Caki2 (cell line): ENCODE data around the gene SSPN. TPM values are rescaled to one million over a fixed set of nuclear protein-coding genes. Genes with fewer than 3 reads are reported as not detected.
A peak's percentile ranks its signal among the peaks of the same experiment; 100 is the strongest.

Source experiments
- DNase-seq: peaks from one replicate; pipeline ENCODE4 v3.0.0-alpha.2; 2015; ENCODE audit warnings: low read depth
- in situ Hi-C: cut with HindIII; loops from 2 replicates; pipeline ENCODE4 v1.10.0; 2016; ENCODE audit warnings: low sequenced_read_pairs, low pct_unique_long_range_greater_than_20kb, mixed read lengths
- total RNA-seq: library from RNA; depleted of rRNA; stranded (reverse); fragments of >200 nt; shearing (Covaris generic); gene quantifications from 2 replicates; pipeline ENCODE4 v1.2.3, GENCODE V29; 2014; ENCODE audit warnings: low replicate concordance

Gene SSPN
- total RNA-seq, 1 experiment from 2014 or later: 3.9 TPM

DNA sequence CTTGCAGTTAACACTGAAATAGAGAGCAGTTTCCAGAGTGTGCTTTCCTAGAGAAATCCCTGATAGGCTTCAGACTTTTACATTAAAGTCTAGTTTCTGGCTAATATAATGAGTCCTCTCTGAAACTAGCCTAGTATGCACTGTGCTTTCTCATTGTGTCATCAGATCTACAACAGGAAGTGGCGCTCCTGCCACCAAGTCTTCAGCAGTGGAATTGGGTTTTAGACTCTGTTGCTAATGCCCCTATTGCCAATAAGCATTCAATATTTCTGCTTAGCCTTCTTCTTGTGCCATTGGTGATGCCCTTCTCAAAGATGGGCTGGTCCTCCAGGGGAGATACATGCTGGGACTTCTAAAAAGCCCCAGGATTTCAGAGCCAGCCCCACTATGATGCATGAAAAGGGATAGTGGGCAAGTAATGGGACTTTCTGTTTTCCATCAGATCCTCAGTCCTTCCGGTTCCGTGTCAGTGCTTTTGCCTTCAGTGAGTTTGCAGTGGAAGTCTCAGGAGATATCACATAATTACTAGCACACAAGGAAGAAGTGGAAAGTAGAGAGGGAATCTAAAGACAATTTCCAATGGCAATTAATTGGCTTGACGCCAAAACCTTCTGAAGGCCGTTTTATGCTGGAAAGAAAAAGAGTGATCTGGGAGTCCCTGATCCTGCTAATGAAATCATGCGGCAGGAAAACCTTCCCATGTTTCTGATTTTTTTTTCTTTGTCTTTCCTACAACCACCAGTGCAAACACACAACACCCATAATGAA lies 50.0 kb downstream of the SSPN start:
- no peak for DNase-seq
- in situ Hi-C loops: no loop called here

DNA sequence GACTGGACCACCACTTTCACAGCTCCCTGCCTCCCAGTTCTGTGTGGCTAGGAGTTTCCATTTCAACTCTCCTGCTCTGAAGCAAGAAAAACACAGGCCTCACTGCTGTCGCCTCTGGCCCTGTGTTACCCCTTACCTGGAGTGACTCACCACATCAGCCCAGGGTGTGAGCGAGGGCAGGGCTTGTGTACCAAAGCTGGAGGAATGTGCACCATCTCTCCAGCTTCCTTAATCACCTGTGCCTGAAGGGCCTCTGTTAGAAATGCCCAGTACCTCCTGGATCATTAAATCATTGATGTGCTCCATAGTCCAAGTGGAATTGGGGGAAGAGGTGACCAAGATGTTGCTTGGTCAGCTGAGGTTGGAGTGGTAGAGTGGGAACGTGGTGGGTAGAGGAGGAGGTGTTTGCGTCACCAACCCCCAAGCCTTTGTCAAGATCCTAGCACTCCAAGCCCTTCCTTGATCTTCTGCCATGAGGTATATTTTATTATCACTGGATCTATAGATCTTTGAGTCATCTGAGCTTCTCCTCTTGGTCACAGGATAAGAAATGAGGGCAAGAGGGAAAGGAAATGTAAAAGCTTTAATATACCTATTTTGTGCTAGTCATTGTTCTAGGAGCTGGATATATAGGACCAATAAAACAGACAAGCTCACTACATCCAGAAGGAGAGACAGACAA lies 51.3 kb downstream of the SSPN start:
- in situ Hi-C loops: no loop called here
- no peak for DNase-seq

DNA sequence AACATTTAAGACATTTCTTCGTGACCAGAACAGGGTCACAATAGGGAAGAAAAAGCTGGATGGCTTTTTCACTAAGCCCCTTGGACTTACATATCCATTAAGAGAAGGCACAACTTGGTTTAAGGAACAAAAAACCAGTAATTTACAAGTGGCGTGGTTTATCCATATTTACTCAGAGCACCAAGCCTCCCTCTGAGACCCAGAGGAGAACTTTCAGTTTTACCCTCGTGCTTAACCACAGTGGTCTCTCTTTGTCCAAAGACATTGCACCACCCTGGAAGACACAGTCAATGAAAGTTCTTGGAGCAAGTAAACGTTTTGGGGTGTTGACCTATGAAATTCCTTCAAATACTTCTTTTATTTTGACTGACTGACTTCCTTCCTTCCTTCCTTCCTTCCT lies 52.5 kb downstream of the SSPN start:
- no peak for DNase-seq
- in situ Hi-C loops: no loop called here

DNA sequence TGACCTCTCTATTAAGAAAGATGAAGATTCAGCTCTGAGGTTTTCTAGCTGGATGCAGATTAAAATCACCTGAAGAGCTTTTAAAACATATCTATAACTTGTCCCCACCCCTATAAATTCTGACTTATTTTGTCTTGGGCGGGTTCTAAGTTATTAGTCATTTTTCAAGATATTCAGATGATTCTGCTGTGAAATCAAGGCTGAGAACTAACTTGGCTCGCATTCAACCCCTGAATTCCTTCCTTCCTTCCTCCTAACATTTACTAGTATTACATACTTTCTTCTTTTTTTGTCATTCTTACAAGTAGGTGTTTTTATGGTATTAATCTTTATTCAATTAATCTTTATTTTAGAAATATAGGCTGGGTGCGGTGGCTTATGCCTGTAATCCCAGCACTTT lies 55.4 kb downstream of the SSPN start:
- in situ Hi-C loops: no loop called here
- no peak for DNase-seq

DNA sequence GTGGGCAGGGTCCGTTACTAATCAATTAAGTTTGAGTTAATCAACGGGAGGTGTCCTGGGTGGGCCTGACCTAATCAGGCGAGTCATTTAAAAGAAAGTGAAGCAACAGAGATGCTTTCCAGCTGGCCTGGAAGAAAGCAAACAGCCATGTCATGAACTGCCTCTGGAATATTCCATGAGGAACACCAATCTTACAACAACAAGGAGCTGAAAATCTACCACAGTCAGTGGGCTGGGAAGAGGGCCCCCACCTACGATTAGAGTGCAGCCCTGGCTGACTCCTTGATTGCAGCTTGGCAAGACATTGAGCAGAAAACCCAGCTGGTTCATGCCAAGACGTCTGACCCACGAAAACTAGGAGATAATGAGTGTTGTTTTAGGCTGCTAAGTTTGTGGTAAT lies 56.2 kb downstream of the SSPN start:
- in situ Hi-C loops: no loop called here
- DNase-seq: no peak

DNA sequence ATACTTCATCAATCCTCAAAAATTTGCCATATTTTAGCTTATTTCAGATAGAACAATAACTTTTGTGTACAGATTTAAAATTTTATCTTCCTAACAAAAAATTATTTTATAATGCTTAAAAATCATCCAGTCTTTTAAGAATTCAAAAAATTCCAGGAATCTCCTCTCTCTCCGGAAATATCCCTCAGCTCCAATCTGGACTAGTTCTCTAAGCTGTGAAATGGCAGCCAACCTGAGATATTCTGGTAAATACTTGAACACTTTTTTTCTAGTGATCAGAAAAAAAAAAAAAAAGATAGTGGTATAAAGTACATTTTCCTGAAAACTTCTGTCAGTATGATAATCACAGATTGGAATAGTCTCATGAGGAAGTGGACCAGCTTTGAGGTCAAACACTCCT lies 57.6 kb downstream of the SSPN start:
- in situ Hi-C loops: no loop called here
- no peak for DNase-seq

DNA sequence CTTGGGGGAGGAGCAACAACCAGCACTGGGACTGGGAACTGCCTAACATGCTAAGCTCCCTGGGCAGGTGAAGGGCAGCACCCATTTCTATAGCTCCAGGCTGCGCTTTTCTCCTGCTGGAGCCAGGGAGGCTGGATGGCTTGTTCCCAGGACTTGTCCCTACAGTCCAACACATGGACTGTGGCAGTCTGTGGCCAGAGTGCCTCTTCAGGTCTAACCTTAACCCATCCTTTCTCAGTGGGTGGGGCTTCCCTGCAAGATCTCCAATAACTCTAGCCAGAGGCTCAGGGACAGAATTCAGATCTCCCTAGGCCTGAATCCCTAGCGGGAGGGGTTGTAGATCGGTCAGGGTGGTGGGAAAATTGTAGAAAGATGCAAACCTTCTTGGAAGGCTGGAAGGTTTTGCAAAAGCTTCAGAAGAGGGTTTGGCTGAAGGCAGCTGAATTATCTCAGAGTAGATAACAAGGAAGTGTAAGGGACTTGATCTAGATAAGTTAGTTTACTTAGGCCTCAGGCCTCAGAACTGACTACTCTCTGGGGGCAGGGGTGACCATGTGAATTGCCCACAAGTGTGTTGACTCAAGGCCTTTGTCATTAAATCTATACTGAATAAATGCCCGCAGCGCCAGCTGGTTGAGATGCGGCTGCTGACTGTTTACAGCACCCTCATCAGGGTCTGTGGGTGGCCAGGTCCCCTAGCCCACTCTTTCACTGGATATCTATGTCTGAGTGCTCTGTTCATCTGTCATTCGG lies 60.7 kb downstream of the SSPN start:
- in situ Hi-C loops: no loop called here
- DNase-seq: no peak

DNA sequence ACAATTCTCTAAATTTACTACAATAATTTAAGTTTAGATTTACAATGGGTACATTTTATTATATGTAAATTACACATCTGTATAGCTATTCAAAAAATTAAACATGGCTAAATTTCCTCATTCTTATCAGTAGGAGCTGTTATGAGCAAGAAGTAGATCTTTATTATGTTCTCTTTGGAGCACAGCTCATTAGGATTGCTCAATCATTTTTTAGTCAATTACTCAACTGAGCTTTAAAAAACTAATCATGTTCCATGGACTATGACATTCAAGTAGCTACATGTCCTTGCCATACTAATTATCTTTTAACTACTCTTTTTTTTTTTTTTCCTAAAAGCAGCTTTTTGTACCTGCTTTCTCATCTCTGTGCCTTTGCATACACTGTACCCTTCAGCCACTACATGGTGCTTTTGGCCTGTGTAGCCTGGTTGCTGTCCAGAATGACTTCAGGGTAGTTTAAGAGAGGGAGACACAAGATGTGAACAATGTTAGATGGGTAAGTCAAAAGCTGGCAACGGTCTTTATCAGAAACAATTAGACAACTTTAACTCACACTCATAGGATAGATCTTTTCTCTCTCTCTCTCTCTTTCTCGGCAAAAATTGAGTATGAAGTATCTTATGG lies 69.0 kb downstream of the SSPN start:
- in situ Hi-C loops: no loop called here
- no peak for DNase-seq

DNA sequence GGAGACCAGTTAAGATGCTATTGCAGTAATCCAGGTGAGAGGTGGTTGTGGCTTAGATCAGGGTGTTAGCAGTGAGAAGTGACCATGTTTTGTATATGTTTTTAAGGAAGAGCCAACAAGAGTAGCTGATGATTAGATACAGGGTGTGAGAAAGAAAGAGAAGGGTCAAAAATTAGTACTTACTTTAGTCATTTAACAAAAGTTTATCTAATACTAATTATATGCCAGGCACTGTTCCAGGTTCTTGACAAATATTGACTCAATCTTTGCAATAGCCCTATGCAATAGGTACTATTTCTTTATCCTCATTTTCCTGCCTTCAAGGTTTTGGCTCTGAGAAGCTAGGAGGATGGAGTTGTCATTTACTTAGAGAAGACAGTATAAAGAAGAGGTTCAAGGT lies 70.2 kb downstream of the SSPN start:
- in situ Hi-C loops: no loop called here
- no peak for DNase-seq

DNA sequence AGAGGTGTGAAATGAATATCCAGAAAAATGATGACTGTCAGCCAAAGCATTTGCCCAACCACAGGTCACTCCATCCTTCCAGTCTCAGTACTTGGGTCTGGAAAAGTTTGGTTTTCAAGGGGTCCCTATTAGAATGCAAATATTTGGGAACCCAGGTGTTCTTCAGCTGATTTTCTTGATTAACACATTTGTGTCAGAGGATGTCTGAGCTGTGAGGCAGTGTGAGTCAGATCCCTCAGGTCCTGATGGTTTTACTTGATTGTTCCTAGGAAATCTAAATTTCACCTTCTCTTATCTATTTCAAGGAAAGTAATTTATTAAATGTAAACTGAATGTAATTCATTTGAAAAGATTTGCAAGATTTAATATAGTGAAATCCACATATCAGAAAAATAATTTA lies 71.5 kb downstream of the SSPN start:
- no peak for DNase-seq
- in situ Hi-C loops: no loop called here

DNA sequence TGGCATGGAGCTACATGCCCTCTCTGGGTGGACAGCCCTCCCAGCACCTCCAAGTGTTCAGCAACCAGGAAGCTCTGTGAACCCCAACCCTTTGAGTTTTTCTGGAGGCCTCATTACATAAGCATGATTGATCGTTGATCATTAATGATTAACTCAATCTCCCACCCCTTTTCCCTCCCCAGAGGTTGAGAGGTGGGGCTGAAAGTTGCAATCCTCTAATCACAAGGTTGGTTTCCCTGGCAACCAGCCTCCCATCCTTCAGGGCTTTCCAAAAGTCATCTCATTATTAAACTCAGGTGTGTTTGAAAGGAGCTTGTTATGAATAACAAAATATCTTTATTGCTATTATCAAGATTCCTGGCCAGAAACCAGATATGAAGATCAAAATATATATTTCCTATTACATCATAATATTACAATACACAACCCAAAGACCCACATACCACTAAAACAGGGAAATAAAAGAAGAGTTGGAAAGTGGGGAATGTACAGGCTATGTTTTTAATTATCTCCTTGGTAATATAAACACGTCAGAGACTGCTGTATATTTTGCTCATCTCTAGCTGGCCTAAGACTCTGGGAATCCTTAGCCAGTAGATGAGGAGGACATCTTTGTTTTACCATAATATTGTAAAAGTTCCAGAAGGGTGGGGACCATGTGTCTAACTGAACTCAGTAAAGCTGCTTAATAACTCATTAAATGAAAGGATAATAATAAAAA lies 73.6 kb downstream of the SSPN start:
- DNase-seq: no peak
- in situ Hi-C loops: no loop called here

DNA sequence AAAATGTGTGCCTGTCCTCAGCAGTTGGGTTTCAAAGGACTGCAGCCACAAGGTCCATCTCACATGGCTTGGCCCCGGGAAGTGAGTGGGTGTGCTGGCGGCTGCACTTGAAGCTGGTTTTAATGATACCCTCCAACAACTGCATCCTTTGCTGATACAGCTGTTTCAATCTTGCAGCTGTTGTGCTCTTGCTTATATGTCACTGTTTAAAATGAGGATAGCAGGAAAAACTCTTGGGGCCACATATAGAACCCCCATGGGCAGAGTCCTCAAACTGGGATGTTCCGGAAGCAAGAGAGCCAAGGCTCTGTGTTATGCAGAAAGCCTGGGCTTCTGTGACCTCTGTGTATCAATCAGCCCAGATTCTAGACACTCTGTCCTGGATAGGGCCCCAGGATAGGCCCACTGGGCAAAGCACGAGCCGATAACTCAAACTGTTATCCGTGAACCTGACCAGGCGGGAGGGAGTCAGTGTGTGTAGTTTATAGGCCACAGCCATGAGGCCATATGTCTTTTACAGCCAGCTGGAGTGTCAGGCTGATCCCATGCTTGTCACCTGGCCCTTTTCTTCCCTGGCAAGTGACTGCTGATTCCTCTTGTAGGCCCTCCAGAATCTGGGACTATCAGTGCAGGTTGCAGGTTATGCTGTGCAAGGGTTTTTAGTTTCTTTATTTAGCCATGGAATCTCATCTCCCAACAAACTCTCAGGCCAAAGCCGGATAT lies 74.3 kb downstream of the SSPN start:
- DNase-seq: no peak
- in situ Hi-C loops: no loop called here

DNA sequence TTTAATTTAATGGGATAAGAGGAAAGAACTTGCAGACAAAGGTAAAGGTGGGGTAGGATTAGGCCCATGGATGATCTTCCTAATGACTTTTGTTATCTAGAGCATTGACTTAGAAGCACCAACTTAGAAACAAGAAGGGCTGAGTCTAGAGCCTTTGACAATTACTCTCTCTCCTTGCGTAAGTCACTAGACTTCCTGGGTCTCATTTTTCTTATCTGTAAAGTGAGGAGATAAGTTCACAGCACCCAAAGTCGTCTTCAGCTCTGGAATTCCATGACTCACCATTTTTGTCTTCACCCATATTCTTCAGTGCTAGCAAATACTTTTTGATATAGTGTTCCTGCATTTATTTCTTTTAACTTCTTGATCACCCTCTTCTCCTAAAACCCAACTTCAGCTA lies 75.7 kb downstream of the SSPN start:
- no peak for DNase-seq
- in situ Hi-C loops: no loop called here

DNA sequence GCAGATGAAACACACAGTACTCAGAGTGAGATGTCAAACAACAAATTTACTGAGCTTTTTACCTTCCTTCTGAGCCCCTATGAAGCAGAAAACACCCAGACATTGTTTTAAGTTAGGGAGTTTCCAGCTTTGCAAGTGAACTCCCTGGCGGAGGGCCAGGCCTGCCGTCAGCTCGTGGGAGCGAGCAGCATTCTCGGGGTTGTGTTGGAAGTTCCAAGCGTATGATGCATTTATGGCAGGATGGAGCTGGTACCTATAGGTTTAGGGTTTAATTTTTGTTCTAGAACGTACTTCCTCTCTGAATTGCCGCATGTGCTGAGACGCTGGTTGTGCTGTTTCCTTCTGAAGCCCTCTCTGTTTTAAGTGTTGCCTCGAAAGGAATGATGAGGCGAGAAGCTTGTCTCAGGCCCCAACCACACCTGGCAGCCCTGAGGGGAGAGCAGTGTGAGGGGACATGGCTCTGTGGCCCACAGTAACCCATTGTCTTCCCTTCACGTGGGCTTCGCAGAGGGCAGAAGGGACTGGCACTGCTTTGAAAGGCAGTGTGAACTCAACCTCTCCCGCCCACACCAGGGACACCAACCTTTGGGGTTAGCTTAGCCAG lies 76.6 kb downstream of the SSPN start:
- in situ Hi-C loops: no loop called here
- peak; percentile 73 for DNase-seq

DNA sequence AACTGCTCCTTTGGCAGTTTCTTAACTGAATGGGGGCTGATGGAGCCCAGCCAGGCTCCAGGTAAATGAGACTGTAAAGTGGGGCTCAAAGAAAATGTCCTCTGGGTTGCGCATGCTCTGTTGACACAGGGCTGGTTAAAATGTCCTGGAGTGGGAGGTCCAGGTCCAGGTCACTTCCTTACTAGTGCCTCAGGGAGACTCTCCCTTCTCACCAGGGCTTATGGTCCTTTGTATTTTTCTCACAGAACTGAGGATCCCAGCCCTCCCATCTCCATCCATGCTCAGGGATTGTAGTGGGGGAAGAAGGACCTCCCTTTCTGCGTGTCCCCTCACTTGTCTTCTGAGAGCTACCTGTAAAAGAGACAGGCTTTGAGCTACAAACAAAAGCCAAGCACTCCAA lies 77.5 kb downstream of the SSPN start:
- in situ Hi-C loops: no loop called here
- no peak for DNase-seq

DNA sequence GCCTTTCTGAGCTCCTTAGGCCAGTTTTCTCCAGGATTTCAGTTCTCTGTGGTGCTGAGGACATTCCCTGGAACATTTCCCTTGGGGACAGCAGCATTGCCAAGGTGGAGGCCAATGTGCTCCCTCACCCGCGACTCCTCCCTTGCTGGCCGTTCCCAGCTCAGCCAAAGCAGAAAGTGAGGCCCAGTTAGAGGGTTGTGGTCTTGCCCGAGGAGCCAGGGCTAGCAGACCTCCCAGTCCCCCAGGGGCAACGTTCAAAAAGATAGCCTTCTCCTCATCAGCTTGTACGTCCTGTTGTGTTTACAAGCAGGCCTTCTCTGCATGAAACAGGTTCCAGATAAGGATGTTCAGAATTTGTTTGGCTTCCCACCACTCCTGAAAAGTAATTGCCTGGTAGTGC lies 78.4 kb downstream of the SSPN start:
- DNase-seq: peak; percentile 16
- in situ Hi-C loops: no loop called here
